ENCODE results near the gene VPS16. TPM values are rescaled to one million over a fixed set of nuclear protein-coding genes. Genes with fewer than 3 reads are reported as not detected.
"Not testable (repeated sequence)": the region's sequence is repeated elsewhere in the genome, so short reads cannot be mapped to it uniquely, and the experiment has no call there.

Gene VPS16
- total RNA-seq, 1 donor from 2014 or later = 46.0 TPM

- Mint-ChIP-seq H3K4me1 (ENCODE audit: low read depth) (peaks cover 19% of the 10 kb centered on the region), H3K27me3 (ENCODE audit: insufficient read depth) (peaks cover 36% of the 10 kb centered on the region)
- not testable (repeated sequence) for H3K27ac Mint-ChIP-seq; H3K9me3 Mint-ChIP-seq; H3K4me3 Mint-ChIP-seq; DNase-seq (ENCODE audit: low spot score); H3K36me3 Mint-ChIP-seq (ENCODE audit: low read depth)
- intact Hi-C loops (cut with micrococcal nuclease) = loop anchor here (5.0 kb wide), 1 partner anchor 41 kb away; the partner anchor contains the start of gene PTPRA
Observed at GRCh38 chr20:2831206-2831605, 9.3 kb upstream of the VPS16 start.

- no peaks in the 10 kb centered on the region for H3K9me3 Mint-ChIP-seq
- intact Hi-C loops (cut with micrococcal nuclease) = loop anchor here (5.0 kb wide), 1 partner anchor 39 kb away; the partner anchor contains the start of gene PTPRA
- H3K27ac Mint-ChIP-seq = no peak overlapping the region
- H3K36me3 Mint-ChIP-seq (ENCODE audit: low read depth) = peaks cover 14% of the 10 kb centered on the region
- no peak overlapping the region for H3K4me3 Mint-ChIP-seq
- peaks cover 13% of the 10 kb centered on the region for H3K27me3 Mint-ChIP-seq (ENCODE audit: insufficient read depth)
- H3K4me1 Mint-ChIP-seq (ENCODE audit: low read depth) = peaks cover 7% of the 10 kb centered on the region
- no peak for DNase-seq (ENCODE audit: low spot score)
Observed at GRCh38 chr20:2833761-2834160, 6.8 kb upstream of the VPS16 start.

GRCh38 chr20:2834401-2835110 lies 6.0 kb upstream of the VPS16 start:
- intact Hi-C loops (cut with micrococcal nuclease) = loop anchor here (5.0 kb wide), 1 partner anchor 38 kb away; the partner anchor contains the start of gene PTPRA
- Mint-ChIP-seq H3K27ac (no peak overlapping the region), H3K4me3 (no peak overlapping the region), H3K9me3 (no peaks in the 10 kb centered on the region), H3K36me3 (ENCODE audit: low read depth) (peaks cover 16% of the 10 kb centered on the region), H3K4me1 (ENCODE audit: low read depth) (peaks cover 13% of the 10 kb centered on the region), H3K27me3 (ENCODE audit: insufficient read depth) (peaks cover 8% of the 10 kb centered on the region)
- no peak for DNase-seq (ENCODE audit: low spot score)

DNA sequence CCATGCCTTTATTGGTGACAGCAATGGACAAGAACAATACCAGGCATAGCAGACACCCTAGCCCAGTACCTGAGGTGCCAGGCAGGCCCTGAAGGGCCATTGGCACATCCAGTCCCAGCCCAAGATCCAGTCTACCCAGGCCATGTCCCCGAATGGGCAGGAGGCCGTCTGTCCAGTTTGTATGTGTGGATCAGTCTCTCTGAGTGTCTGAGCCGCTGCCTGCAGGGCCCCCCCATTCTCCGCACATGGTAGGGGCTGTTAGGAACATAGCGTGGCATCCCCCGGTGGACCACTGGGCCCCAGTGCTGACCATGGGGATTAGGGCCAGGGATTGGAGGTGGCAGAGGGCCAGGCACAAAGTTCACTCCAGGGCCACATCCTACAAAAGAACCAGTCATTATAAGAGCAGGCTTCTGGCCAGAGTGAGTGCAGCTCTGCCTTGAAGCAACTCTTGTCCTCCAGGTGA lies 5.2 kb upstream of the VPS16 start:
- intact Hi-C loops (cut with micrococcal nuclease) = no loop called here
- no peaks in the 10 kb centered on the region for H3K9me3 Mint-ChIP-seq
- H3K4me1 Mint-ChIP-seq (ENCODE audit: low read depth) = peaks cover 15% of the 10 kb centered on the region
- no peak overlapping the region for H3K27ac Mint-ChIP-seq
- peaks cover 3% of the 10 kb centered on the region for H3K27me3 Mint-ChIP-seq (ENCODE audit: insufficient read depth)
- H3K36me3 Mint-ChIP-seq (ENCODE audit: low read depth) = peaks cover 16% of the 10 kb centered on the region
- no peak for DNase-seq (ENCODE audit: low spot score)
- H3K4me3 Mint-ChIP-seq = no peak overlapping the region

GRCh38 chr20:2836035-2836434 lies 4.5 kb upstream of the VPS16 start:
- DNase-seq (ENCODE audit: low spot score) = no peak
- Mint-ChIP-seq H3K27ac (no peak overlapping the region), H3K4me3 (no peak overlapping the region), H3K4me1 (ENCODE audit: low read depth) (peaks cover 15% of the 10 kb centered on the region), H3K9me3 (no peaks in the 10 kb centered on the region), H3K36me3 (ENCODE audit: low read depth) (peaks cover 16% of the 10 kb centered on the region), H3K27me3 (ENCODE audit: insufficient read depth) (peaks cover 2% of the 10 kb centered on the region)
- intact Hi-C loops (cut with micrococcal nuclease) = no loop called here

GRCh38 chr20:2837221-2837960 lies 3.2 kb upstream of the VPS16 start:
- Mint-ChIP-seq H3K27ac (no peak overlapping the region), H3K36me3 (ENCODE audit: low read depth) (peaks cover 16% of the 10 kb centered on the region), H3K27me3 (ENCODE audit: insufficient read depth) (no peaks in the 10 kb centered on the region), H3K4me3 (no peak overlapping the region), H3K4me1 (ENCODE audit: low read depth) (peaks cover 13% of the 10 kb centered on the region), H3K9me3 (no peaks in the 10 kb centered on the region)
- intact Hi-C loops (cut with micrococcal nuclease) = no loop called here
- no peak for DNase-seq (ENCODE audit: low spot score)

GRCh38 chr20:2838170-2838797 lies 2.3 kb upstream of the VPS16 start:
- Mint-ChIP-seq H3K27me3 (ENCODE audit: insufficient read depth) (no peaks in the 10 kb centered on the region), H3K9me3 (no peaks in the 10 kb centered on the region), H3K4me3 (peak overlapping the region; percentile 43), H3K4me1 (ENCODE audit: low read depth) (peaks cover 13% of the 10 kb centered on the region), H3K36me3 (ENCODE audit: low read depth) (peaks cover 16% of the 10 kb centered on the region), H3K27ac (no peak overlapping the region)
- DNase-seq (ENCODE audit: low spot score) = no peak
- intact Hi-C loops (cut with micrococcal nuclease) = no loop called here

- no peak for DNase-seq (ENCODE audit: low spot score)
- H3K27me3 Mint-ChIP-seq (ENCODE audit: insufficient read depth) = no peaks in the 10 kb centered on the region
- intact Hi-C loops (cut with micrococcal nuclease) = no loop called here
Observed at GRCh38 chr20:2838847-2839671, 1.5 kb upstream of the VPS16 start.

GRCh38 chr20:2839732-2840137 lies 810 bp upstream of the VPS16 start:
- no peak for DNase-seq (ENCODE audit: low spot score)
- H3K4me1 Mint-ChIP-seq (ENCODE audit: low read depth) = peaks cover 27% of the 10 kb centered on the region
- no peaks in the 10 kb centered on the region for H3K9me3 Mint-ChIP-seq
- H3K27ac Mint-ChIP-seq = peak overlapping the region; percentile 88
- intact Hi-C loops (cut with micrococcal nuclease) = loop anchor here (1.0 kb wide), 2 partner anchors 7 to 34 kb away; partner anchors contain the start of gene PTPRA
- peak overlapping the region; percentile 83 for H3K4me3 Mint-ChIP-seq
- peaks cover 24% of the 10 kb centered on the region for H3K36me3 Mint-ChIP-seq (ENCODE audit: low read depth)
- H3K27me3 Mint-ChIP-seq (ENCODE audit: insufficient read depth) = no peaks in the 10 kb centered on the region

More at GRCh38 chr20:2838847-2839671, 1.5 kb upstream of the VPS16 start:
- Mint-ChIP-seq H3K36me3 (ENCODE audit: low read depth) (peaks cover 19% of the 10 kb centered on the region), H3K4me1 (ENCODE audit: low read depth) (peaks cover 20% of the 10 kb centered on the region), H3K4me3 (peak overlapping the region; percentile 83), H3K9me3 (no peaks in the 10 kb centered on the region), H3K27ac (peak overlapping the region; percentile 88)

DNA sequence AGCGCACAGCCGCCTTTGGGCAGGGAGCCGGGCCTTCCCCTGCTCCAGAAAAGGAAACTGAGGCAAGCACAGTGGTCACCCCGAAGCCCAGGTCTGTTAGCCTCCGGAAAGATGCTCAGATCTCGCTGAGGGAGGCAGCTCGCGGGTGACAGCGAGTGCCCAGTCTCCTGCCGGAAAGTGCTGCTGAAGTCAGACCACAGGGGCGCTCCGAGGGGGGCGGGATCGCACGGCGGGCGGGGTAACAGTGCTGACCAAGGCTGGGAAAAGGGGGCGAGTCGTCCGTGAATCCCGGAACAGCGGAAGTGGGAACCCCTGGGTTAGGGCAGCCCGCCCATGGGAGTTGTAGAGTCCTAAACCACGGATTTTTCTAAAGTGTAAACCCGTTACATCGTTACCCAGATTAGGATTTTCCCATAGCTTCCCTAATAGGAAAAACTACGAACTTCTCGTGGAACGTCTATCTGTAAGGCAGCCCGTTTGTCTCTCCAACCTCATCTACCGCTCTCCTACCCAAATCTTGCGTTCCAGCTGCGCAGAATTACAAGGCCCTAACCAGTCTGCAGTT lies 504 bp downstream of the VPS16 start:
- peaks cover 26% of the 10 kb centered on the region for H3K36me3 Mint-ChIP-seq (ENCODE audit: low read depth)
- H3K4me3 Mint-ChIP-seq = peak overlapping the region; percentile 92
- peak overlapping the region; percentile 82 for H3K27ac Mint-ChIP-seq
- no peaks in the 10 kb centered on the region for H3K9me3 Mint-ChIP-seq
- no peaks in the 10 kb centered on the region for H3K27me3 Mint-ChIP-seq (ENCODE audit: insufficient read depth)
- intact Hi-C loops (cut with micrococcal nuclease) = loop anchor here (1.0 kb wide), 2 partner anchors 9 to 32 kb away; partner anchors contain the start of gene PTPRA
- peaks cover 32% of the 10 kb centered on the region for H3K4me1 Mint-ChIP-seq (ENCODE audit: low read depth)
- DNase-seq (ENCODE audit: low spot score) = peak; percentile 35

- intact Hi-C loops (cut with micrococcal nuclease) = no loop called here
- peaks cover 19% of the 10 kb centered on the region for H3K36me3 Mint-ChIP-seq (ENCODE audit: low read depth)
- no peaks in the 10 kb centered on the region for H3K27me3 Mint-ChIP-seq (ENCODE audit: insufficient read depth)
- no peak for DNase-seq (ENCODE audit: low spot score)
- H3K27ac Mint-ChIP-seq = no peak overlapping the region
- H3K4me1 Mint-ChIP-seq (ENCODE audit: low read depth) = peaks cover 24% of the 10 kb centered on the region
- no peak overlapping the region for H3K4me3 Mint-ChIP-seq
- H3K9me3 Mint-ChIP-seq = no peaks in the 10 kb centered on the region
Observed at GRCh38 chr20:2845607-2846006, 5.1 kb downstream of the VPS16 start.

GRCh38 chr20:2846698-2847097 lies 6.2 kb downstream of the VPS16 start:
- intact Hi-C loops (cut with micrococcal nuclease) = no loop called here
- H3K4me1 Mint-ChIP-seq (ENCODE audit: low read depth) = peaks cover 20% of the 10 kb centered on the region
- DNase-seq (ENCODE audit: low spot score) = no peak
- H3K27ac Mint-ChIP-seq = no peak overlapping the region
- no peaks in the 10 kb centered on the region for H3K9me3 Mint-ChIP-seq
- peaks cover 19% of the 10 kb centered on the region for H3K36me3 Mint-ChIP-seq (ENCODE audit: low read depth)
- H3K4me3 Mint-ChIP-seq = no peak overlapping the region
- H3K27me3 Mint-ChIP-seq (ENCODE audit: insufficient read depth) = no peaks in the 10 kb centered on the region
